ENCODE results near the gene CACNB3.

CACNB3 gene

DNA sequence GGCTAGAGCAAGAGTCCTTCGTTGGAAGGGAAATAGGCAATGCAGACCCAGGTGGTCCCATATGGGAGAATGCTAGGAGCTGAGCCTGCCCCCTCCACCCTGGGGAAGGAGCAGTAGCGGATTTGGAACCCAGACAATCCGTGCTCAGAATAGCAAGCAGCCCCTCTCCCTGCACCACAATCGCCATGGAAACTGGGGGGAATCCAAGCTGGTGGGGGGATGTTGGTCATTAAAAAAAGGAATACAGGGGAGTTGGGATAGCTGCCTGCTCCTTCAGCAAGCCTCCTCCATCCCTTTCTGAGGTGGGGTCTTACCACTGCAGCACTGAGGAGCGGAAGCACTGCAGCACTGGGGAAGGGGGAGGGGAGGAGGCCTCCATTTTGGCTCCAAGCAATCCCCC lies 44.5 kb downstream of the CACNB3 start:
- Histone ChIP-seq H3K27me3 (peaks cover 62% of the 10 kb centered on the region), H3K4me3 (ENCODE audit: low read depth in 1 of 2, low read length in 1 of 2) (no peak overlapping the region), H3K36me3 (no peaks in the 10 kb centered on the region), H3K9me3 (no peaks in the 10 kb centered on the region), H3K4me1 (ENCODE audit: control insufficient read depth in 1 of 2, insufficient read depth in 1 of 2, low read depth in 1 of 2, low read length in 1 of 2) (peaks cover 14 to 16% of the 10 kb centered on the region in 2 experiments), H3K27ac (no peak overlapping the region)
- TF ChIP-seq, protein P1, sequence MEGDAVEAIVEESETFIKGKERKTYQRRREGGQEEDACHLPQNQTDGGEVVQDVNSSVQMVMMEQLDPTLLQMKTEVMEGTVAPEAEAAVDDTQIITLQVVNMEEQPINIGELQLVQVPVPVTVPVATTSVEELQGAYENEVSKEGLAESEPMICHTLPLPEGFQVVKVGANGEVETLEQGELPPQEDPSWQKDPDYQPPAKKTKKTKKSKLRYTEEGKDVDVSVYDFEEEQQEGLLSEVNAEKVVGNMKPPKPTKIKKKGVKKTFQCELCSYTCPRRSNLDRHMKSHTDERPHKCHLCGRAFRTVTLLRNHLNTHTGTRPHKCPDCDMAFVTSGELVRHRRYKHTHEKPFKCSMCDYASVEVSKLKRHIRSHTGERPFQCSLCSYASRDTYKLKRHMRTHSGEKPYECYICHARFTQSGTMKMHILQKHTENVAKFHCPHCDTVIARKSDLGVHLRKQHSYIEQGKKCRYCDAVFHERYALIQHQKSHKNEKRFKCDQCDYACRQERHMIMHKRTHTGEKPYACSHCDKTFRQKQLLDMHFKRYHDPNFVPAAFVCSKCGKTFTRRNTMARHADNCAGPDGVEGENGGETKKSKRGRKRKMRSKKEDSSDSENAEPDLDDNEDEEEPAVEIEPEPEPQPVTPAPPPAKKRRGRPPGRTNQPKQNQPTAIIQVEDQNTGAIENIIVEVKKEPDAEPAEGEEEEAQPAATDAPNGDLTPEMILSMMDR (IDR thresholded peaks at IDR 0.05): no peak

- no peaks in the 10 kb centered on the region for H3K9me3 ChIP-seq
- no peak overlapping the region for H3K27ac ChIP-seq
- peaks cover 14 to 16% of the 10 kb centered on the region in 2 experiments for H3K4me1 ChIP-seq (ENCODE audit: control insufficient read depth in 1 of 2, insufficient read depth in 1 of 2, low read depth in 1 of 2, low read length in 1 of 2)
- TF ChIP-seq, protein P1 (IDR thresholded peaks at IDR 0.05): no peak
- H3K4me3 ChIP-seq (ENCODE audit: low read depth in 1 of 2, low read length in 1 of 2): no peak overlapping the region
- peaks cover 62% of the 10 kb centered on the region for H3K27me3 ChIP-seq
- H3K36me3 ChIP-seq: no peaks in the 10 kb centered on the region
Observed at GRCh38 chr12:48863291-48863690, 45.0 kb downstream of the CACNB3 start.

DNA sequence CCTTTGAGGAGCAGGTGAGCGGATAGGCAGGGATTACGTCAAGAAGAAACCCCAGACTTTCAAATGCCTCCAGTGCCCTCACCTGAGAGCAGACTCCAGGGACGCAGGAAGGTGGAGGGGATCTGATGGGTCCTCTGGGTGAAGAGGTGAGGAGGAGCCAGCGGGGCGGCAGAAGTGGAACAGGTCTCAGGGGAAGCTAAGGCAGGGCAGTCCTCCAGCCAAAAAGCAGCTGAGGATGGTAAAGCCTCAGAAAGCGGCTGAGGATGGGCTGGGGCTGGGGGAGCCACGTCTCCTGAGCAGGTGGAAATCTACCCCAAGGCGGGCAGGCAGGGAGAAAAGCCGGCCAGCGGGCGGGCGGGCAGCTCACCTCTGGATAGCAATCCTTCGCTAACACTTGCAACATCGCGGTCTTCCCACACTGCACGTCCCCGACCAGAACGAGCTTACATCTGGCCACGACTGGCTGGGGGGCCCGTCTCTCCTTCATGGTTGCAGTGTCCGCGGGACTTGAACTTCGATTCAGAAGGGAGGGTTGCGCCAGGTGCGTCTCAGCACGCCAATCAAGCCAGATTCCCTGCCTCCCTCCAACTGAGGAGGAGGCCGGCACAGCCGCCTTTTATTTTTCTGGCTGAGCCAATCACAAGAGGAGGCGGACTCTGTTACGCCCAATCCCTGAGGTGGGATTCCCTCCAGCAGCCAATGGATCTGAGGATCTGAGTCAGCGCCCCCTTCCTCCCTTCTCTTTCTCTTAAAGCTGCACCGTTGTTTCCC lies 47.2 kb downstream of the CACNB3 start, which contains the start of gene RND1:
Gene RND1 (minus strand): TSS at position 590 of the 771 bp plus-strand sequence. CDS start 103 bp downstream, at position 487.
- no peak within 1 kb of the TSS for H3K27ac ChIP-seq
- TF ChIP-seq, protein P1 (IDR thresholded peaks at IDR 0.05): no peak

GRCh38 chr12:48866052-48866711 lies 47.9 kb downstream of the CACNB3 start:
- TF ChIP-seq, protein P1 (IDR thresholded peaks at IDR 0.05): no peak
- peaks cover 14 to 16% of the 10 kb centered on the region in 2 experiments for H3K4me1 ChIP-seq (ENCODE audit: control insufficient read depth in 1 of 2, insufficient read depth in 1 of 2, low read depth in 1 of 2, low read length in 1 of 2)
- no peak overlapping the region for H3K27ac ChIP-seq
- peak overlapping the region in 1 of 2 experiments; percentile 39 for H3K4me3 ChIP-seq (ENCODE audit: low read depth in 1 of 2, low read length in 1 of 2)
- H3K36me3 ChIP-seq: no peaks in the 10 kb centered on the region
- no peaks in the 10 kb centered on the region for H3K9me3 ChIP-seq
- H3K27me3 ChIP-seq: peaks cover 52% of the 10 kb centered on the region

More for the DNA sequence above, 47.2 kb downstream of the CACNB3 start, which contains the start of gene RND1:
- H3K4me3 ChIP-seq (ENCODE audit: low read depth in 1 of 2, low read length in 1 of 2): peak within 1 kb of the TSS; percentile 20 to 39
- peaks cover 57% of the 10 kb centered on the region for H3K27me3 ChIP-seq
- H3K4me1 ChIP-seq (ENCODE audit: control insufficient read depth in 1 of 2, insufficient read depth in 1 of 2, low read depth in 1 of 2, low read length in 1 of 2): peaks cover 14 to 16% of the 10 kb centered on the region in 2 experiments
- no peaks in the 10 kb centered on the region for H3K36me3 ChIP-seq
- no peaks in the 10 kb centered on the region for H3K9me3 ChIP-seq

DNA sequence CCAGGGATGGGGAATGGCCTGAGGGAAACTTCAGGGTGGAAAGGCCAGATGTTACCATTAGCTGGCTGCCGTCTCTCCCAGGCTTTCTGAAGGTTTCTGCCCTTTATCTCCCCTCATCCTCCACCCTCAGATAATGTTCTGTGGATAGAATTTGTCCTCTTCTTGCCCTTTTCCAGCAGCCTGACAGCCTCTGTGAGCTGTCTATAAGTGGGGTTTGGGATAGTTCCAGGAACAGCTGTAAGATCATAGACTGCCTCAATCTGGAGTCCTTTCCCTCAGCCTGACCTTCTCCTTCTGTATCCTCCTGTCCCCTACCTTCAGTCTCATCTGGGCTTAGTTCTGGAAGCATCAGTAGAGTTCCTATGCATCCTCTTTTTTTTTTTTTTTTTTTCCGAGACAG lies 50.2 kb downstream of the CACNB3 start:
- H3K9me3 ChIP-seq: no peaks in the 10 kb centered on the region
- TF ChIP-seq, protein P1 (IDR thresholded peaks at IDR 0.05): no peak
- H3K27ac ChIP-seq: no peak overlapping the region
- peaks cover 33% of the 10 kb centered on the region for H3K27me3 ChIP-seq
- no peak overlapping the region for H3K4me3 ChIP-seq (ENCODE audit: low read depth in 1 of 2, low read length in 1 of 2)
- H3K36me3 ChIP-seq: no peaks in the 10 kb centered on the region
- H3K4me1 ChIP-seq (ENCODE audit: control insufficient read depth in 1 of 2, insufficient read depth in 1 of 2, low read depth in 1 of 2, low read length in 1 of 2): peaks cover 14 to 16% of the 10 kb centered on the region in 2 experiments

Measured in neutrophil (primary cell).